ENCODE data around the gene KCNK6. TPM values are rescaled to one million over a fixed set of nuclear protein-coding genes. Genes with fewer than 3 reads are reported as not detected.
"Not testable (repeated sequence)": the region's sequence is repeated elsewhere in the genome, so short reads cannot be mapped to it uniquely, and the experiment has no call there.

Gene KCNK6
- total RNA-seq, 6 experiments from 2014 or later, result 2.6 to 9.2 (median 2.9) TPM

GRCh38 chr19:38360351-38360750 lies 40.7 kb downstream of the KCNK6 start:
- DNase-seq, result no peak
- Mint-ChIP-seq H3K4me1 (ENCODE audit: low read depth) (no peaks in the 10 kb centered on the region), H3K36me3 (ENCODE audit: low read depth) (no peaks in the 10 kb centered on the region), H3K27me3 (ENCODE audit: insufficient read depth) (peaks cover 30% of the 10 kb centered on the region), H3K27ac (no peak overlapping the region), H3K9me3 (no peaks in the 10 kb centered on the region), H3K4me3 (no peak overlapping the region)
- TF ChIP-seq CTCF (IDR thresholded peaks at IDR 0.05), result no peak

DNA sequence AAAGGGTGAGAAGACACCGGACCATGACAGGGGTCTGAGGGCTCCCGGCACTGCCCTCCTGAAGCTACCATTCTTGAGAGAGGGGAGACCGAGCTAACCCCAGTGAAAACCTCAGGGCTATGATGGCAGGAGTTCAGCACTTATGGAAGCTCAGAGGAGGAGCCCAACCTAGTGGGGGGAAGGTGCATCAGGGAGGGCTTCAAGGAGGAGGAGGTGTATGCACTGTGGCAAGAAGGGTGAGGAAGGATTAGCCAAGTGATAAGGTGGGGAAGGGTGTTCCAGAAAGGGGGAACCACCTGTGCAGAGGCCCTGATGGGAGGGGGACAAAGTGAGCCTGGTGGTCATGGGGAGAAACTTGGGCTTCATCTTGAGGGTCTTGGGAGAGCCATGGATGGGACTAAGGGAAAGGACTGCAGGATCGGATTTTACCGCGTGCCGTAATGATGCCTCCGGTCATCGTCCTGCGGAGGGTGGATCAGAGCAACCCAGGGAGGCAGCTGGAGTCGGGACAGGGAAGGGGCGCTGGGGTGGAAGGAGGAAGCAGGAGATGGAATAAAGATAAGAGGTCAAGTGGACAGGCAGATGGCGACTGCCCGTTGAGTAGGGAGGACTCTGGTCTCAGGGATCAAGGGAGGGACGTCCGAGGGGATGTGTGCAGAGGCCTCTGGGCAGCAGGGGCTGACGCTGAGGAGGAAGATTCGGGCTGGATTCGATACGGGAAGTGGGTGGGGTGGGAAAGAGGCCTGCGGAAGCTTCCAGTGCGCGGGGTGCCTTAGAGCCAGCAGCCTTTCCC lies 41.4 kb downstream of the KCNK6 start:
- no peak for DNase-seq
- no peaks in the 10 kb centered on the region for H3K4me1 Mint-ChIP-seq (ENCODE audit: low read depth)
- peaks cover 33% of the 10 kb centered on the region for H3K27me3 Mint-ChIP-seq (ENCODE audit: insufficient read depth)
- TF ChIP-seq CTCF (IDR thresholded peaks at IDR 0.05), result no peak
- H3K36me3 Mint-ChIP-seq (ENCODE audit: low read depth), result no peaks in the 10 kb centered on the region
- no peaks in the 10 kb centered on the region for H3K9me3 Mint-ChIP-seq
- H3K27ac Mint-ChIP-seq, result no peak overlapping the region
- peak overlapping the region; percentile 87 for H3K4me3 Mint-ChIP-seq

DNA sequence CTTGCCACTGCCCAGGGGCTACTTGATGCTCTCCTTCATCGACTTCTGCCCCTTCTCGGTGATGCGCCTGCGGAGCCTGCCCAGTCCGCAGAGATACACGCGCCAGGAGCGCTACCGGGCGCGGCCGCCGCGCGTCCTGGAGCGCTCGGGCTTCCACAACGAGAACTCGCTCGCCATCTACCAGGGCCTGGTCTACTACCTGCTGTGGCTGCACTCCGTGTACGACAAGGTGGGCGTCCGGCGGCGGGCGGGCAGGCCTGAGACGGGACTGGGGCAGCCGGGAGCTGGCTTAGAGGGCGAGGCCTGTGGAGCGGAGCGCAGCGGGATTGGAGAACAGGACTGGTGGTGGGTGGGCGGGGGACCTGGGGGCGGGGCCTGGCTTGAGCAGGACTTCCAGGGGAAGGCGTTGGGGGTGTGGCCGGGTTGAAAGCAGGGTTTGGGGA lies 42.0 kb downstream of the KCNK6 start:
- Mint-ChIP-seq H3K9me3 (no peaks in the 10 kb centered on the region), H3K4me1 (ENCODE audit: low read depth) (no peaks in the 10 kb centered on the region), H3K27ac (no peak overlapping the region), H3K4me3 (peak overlapping the region; percentile 87), H3K36me3 (ENCODE audit: low read depth) (no peaks in the 10 kb centered on the region), H3K27me3 (ENCODE audit: insufficient read depth) (peaks cover 32% of the 10 kb centered on the region)
- no peak for TF ChIP-seq CTCF (IDR thresholded peaks at IDR 0.05)
- peak; percentile 43 for DNase-seq

GRCh38 chr19:38362076-38362945 lies 42.7 kb downstream of the KCNK6 start:
- TF ChIP-seq CTCF (IDR thresholded peaks at IDR 0.05), result no peak
- Mint-ChIP-seq H3K4me3 (peak overlapping the region; percentile 87), H3K27ac (no peak overlapping the region), H3K9me3 (no peaks in the 10 kb centered on the region), H3K36me3 (ENCODE audit: low read depth) (no peaks in the 10 kb centered on the region), H3K27me3 (ENCODE audit: insufficient read depth) (peaks cover 36% of the 10 kb centered on the region), H3K4me1 (ENCODE audit: low read depth) (no peaks in the 10 kb centered on the region)
- DNase-seq, result peak; percentile 51

DNA sequence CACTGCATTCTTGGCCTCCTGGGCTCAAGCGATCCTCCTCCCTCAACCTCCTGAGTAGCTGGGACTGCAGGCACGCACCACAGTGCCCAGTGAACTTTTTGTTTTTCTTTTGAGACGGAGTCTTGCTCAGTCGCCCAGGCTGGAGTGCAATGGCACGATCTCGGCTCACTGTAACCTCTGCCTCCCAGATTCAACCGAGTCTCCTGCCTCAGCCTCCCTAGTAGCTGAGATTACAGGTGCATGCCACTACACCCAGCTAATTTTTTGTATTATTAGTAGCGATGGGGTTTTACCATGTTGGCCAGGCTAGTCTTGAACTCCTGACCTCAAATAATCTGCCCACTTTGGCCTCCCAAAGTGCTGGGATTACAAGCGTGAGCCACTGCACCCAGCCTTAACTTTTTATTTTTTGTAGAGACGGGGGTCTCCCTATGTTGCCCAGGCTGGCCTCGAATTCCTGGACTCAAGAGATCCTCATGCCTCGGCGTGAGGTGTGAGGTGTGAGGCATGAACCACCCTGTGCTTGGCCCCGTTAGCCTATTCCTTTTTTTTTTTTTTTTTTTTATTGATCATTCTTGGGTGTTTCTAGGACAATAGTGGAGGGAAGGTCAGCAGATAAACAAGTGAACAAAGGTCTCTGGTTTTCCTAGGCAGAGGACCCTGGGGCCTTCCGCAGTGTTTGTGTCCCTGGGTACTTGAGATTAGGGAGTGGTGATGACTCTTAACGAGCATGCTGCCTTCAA lies 43.5 kb downstream of the KCNK6 start:
- not testable (repeated sequence) for DNase-seq; H3K36me3 Mint-ChIP-seq (ENCODE audit: low read depth); H3K4me1 Mint-ChIP-seq (ENCODE audit: low read depth); H3K27ac Mint-ChIP-seq; H3K9me3 Mint-ChIP-seq
- H3K27me3 Mint-ChIP-seq (ENCODE audit: insufficient read depth), result peaks cover 37% of the 10 kb centered on the region
- 0 out of 2 replicates have a peak overlapping the region, but pooled peaks have one; percentile 39 for H3K4me3 Mint-ChIP-seq
